Cardiac muscle cell (in vitro differentiated cells and primary cell): ENCODE results near the gene RAB43. TPM values are rescaled to one million over a fixed set of nuclear protein-coding genes. Genes with fewer than 3 reads are reported as not detected.

Source experiments
- DNase-seq, 2 donors: peaks; one replicate each; pipeline versions ENCODE4 v3.0.0 to v3.0.0-alpha.2; 2010 to 2017; ENCODE audit warnings: low read depth in 1 of 2, low spot score in 1 of 2
- H3K27ac ChIP-seq: fragments of 200-600 bp; sonication (generic); 2 replicates; pipeline ENCODE4 v1.5.1; 2016
- H3K27me3 ChIP-seq: fragments of 200-600 bp; sonication (generic); 2 replicates; pipeline ENCODE4 v1.6.0; 2016; ENCODE audit warnings: control low read depth
- H3K36me3 ChIP-seq: fragments of 200-600 bp; sonication (generic); 2 replicates; pipeline ENCODE4 v1.5.1; 2016; ENCODE audit warnings: control low read depth
- H3K4me1 ChIP-seq: fragments of 200-600 bp; sonication (generic); 2 replicates; pipeline ENCODE4 v1.8.1; 2017; ENCODE audit warnings: low read depth, mild to moderate bottlenecking, mixed run types
- H3K4me3 ChIP-seq: fragments of 200-600 bp; sonication (generic); 2 replicates; pipeline ENCODE4 v1.5.1; 2016; ENCODE audit warnings: mild to moderate bottlenecking
- H3K9me3 ChIP-seq: fragments of 200-600 bp; sonication (generic); 2 replicates; pipeline ENCODE4 v1.5.1; 2017; ENCODE audit warnings: low read depth, mild to moderate bottlenecking, control low read depth
- CTCF ChIP-seq: IDR thresholded peaks from 2 replicates; pipeline ENCODE4 v1.5.1; 2012; ENCODE audit warnings: low read depth, mild to moderate bottlenecking, low read length
- polyA plus RNA-seq: library from polyadenylated mRNA; unstranded; fragments of >200 nt; fragmentation: Nextera tagmentation; extraction: Ambion mirVana; gene quantifications from 2 replicates; pipeline ENCODE4 v1.2.1, GENCODE V29; 2016
- total RNA-seq: library from RNA; depleted of rRNA; stranded (reverse); fragments of >200 nt; gene quantifications from 2 replicates; pipeline ENCODE4 v1.2.3, GENCODE V29; 2016

Gene RAB43
- total and polyA plus RNA-seq, 2 experiments from 2014 or later: 8.5 to 11.4 TPM

- Histone ChIP-seq H3K27me3 (no peaks in the 10 kb centered on the region), H3K4me1 (no peaks in the 10 kb centered on the region), H3K27ac (no peak overlapping the region), H3K9me3 (no peaks in the 10 kb centered on the region), H3K36me3 (peaks cover 36% of the 10 kb centered on the region), H3K4me3 (no peak overlapping the region)
- no peak for TF ChIP-seq CTCF
- DNase-seq: no peak
Observed at GRCh38 chr3:129132097-129132866, 10.7 kb upstream of the RAB43 start.

DNA sequence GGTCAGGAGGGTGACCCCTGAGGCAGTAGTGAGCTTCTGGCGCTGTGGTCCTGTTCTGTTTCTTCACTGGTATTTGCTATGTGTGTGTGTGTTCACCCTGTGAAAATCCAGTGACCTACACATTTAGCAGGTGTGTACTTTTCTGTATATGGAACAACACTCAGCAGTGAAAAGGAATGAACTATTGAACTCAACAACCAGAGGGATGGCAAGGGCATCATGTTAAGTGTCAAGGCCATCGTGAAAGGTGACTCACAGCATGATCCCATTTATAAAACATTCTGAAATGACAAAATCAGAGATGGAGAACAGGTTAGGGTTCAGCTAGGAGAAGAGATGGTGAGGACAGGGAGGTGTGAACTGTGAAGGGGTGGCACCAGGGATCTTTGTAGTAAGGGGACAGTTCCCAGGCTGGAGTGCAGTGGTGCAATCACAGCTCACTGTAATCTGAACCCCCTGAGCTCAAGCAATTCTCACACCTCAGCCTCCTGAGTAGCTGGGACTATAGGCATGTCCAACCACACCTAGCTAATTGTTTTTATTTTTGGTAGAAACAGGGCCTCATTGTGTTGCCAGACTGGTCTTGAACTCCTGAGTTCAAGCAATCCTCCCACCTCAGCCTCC, 10.0 kb upstream of the RAB43 start:
- Histone ChIP-seq H3K4me3 (no peak overlapping the region), H3K9me3 (no peaks in the 10 kb centered on the region), H3K4me1 (no peaks in the 10 kb centered on the region), H3K27ac (no peak overlapping the region), H3K27me3 (no peaks in the 10 kb centered on the region), H3K36me3 (peaks cover 32% of the 10 kb centered on the region)
- DNase-seq: no peak
- no peak for TF ChIP-seq CTCF

DNA sequence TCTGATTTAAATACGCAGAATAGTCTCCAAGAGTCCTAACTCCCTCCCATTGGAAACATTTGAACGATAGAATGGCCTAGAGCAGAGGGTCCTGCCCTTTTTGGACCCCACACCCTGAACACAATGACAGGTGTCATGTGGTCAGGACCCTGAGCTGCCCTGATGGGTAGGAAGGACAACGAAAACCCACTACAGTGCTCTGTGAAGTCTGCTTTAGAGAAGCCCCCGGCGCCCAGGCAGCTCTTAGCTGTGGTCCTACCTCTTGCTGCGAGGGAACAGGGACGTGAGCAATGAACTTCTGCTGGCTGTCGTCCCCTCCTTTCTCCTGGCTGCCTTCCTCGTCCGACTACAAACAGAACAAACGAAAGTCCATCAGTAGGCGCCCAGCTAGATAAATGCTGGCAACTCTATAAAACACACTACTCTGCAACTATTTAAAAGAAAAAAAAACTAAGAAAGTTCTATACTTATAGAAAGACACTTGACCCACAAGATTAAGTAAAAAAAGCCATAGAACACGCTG, 8.7 kb upstream of the RAB43 start:
- no peaks in the 10 kb centered on the region for H3K9me3 ChIP-seq
- no peaks in the 10 kb centered on the region for H3K4me1 ChIP-seq
- no peak for TF ChIP-seq CTCF
- no peaks in the 10 kb centered on the region for H3K27me3 ChIP-seq
- no peak overlapping the region for H3K27ac ChIP-seq
- no peak overlapping the region for H3K4me3 ChIP-seq
- H3K36me3 ChIP-seq: peaks cover 32% of the 10 kb centered on the region
- no peak for DNase-seq

DNA sequence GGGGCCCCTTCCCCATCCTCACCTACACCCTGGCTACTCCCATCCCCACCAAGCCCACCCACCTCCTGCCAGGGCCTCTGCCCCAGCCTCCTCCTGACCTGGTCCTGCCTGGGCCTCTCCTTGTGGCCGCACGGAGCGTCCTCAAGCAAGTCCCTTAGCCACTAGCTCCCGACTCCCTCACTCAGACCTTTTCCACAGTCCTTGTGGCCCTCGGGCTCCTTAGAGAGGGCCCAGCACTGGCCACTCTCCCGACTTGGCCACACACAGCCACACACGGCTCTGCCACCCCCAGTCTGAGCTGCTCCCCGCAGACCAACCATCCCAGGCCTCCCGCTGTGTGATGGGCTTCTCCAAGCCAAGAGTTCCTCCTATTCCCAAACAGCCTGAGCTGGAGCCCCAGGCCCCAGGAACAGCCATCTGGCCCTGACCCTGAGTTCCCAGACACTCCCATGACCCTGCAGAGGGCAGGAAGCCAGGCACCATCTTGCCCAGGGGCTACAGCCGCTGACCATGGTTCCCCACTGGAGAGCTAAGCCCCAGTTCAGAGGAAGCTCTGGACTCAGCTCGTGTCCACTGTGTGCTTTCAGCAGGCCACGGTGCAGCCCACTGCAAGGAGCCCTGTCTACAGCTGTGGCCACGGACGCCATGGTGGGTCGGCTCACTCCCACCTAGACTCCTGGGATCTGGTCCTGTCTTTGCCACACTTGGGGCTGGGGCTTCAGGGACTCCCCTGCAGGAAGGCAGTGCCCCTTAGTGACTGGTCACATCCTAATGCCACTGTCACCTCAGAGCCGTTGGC, 7.0 kb upstream of the RAB43 start:
- DNase-seq: no peak
- Histone ChIP-seq H3K36me3 (peaks cover 24% of the 10 kb centered on the region), H3K4me1 (no peaks in the 10 kb centered on the region), H3K9me3 (no peaks in the 10 kb centered on the region), H3K27ac (no peak overlapping the region), H3K27me3 (no peaks in the 10 kb centered on the region), H3K4me3 (no peak overlapping the region)
- no peak for TF ChIP-seq CTCF

GRCh38 chr3:129126726-129127280, 5.2 kb upstream of the RAB43 start:
- Histone ChIP-seq H3K27me3 (no peaks in the 10 kb centered on the region), H3K4me1 (no peaks in the 10 kb centered on the region), H3K27ac (no peak overlapping the region), H3K36me3 (peaks cover 12% of the 10 kb centered on the region), H3K9me3 (no peaks in the 10 kb centered on the region), H3K4me3 (no peak overlapping the region)
- TF ChIP-seq CTCF: no peak
- no peak for DNase-seq
